ENCODE data around the gene C10orf71.

C10orf71 gene, protein sequence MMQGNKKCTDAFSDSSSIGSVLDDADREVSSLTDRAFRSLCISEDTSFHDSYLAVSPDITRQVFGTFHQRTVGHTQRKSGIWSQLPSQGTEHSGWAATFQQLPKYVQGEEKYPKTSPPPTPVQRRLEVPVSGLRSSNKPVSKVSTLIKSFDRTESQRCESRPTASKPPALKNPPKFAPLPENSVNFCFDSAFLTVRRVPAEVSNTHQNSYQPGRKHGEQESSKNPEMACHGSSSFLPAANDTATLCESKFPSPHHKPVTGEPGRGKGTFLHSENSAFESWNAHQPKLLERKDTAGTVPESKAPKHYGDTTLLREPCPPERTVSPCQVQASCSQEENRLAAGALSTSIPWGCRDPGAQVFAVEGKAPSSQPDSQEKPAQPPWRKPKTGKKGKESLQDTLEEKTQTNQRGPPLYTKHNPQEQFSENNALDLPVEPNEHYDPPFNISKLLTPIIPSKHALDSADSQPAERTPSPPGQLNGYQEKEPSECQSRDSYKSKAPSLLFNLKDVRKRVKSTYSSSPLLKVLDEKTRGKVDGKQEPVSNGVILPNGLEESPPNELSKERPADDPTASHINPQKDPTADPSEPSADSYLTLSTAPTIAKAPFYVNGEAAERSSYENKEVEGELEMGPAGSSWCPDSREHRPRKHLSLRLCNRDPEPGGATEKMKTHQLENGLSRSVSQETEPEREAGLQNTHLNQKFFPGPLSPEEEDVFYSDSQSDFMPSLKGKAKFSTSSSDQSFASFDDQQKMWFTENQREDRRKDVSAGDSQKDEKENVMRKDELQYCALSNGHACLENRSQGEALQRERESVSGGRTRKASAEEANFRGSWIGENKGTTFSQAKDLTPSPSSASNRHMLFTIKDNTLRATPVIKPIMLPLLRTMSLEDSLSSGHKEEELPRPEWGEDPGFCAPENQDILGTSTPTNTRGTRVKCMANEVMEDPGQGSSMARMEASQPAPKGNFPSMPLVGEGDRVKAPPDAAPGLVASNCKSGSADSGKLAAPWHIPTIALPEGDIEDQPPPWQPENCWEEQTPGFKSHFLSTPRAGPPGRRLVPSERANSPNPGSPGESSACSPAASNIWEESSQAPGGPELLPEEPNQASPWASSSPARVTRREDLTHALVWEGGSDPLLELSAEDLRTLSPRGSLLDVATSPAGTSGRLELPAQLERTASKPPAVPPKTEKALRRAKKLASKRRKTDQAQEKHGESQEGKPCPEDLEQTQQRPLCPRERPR (N-terminal part only)

DNA sequence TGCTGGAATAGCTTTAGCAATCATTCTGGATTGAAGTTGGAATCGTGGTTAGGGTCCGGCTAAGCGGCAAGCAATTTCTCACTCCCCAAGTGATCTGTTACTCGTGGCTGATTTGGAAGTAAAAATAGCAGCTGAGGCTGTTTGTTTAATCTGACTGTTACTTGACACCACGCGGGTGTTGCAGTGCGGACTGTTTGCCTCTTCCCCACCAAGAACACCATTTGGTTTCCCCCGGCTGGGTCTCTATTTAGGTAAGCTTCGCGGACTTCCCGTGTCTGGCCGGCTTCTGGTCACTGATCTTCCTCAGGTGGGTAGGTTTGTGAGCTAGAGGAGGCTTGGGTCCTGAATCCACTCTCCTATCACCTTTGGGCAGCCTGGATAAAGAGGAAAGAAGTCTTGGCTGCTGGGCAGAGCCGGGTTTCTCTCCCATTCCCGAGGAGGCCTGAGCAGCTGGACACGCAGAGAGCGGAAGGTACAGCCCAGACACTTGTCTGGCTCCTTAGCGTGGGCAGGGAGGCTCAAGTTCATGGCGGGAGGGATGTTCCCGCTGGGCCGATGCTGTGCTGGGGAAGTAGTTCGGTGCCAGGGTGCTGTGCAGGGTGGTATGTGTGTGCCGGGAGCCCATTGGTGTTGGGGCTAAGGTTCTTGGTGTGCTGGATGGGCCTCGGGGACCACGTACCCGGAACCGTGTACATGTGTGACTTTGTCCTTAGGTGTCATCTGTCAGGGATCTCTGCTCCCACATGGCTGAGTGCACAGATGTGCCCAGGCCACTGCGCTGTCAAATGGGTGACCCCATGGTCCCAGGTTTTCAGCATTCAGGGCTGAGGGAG is at the start of gene C10orf71:
C10orf71 (plus strand) TSS at position 188 of the 833 bp plus-strand sequence. CDS start 23,376 bp downstream, outside the sequence.
- DNase-seq (ENCODE audit: low spot score in 2 of 2) (no peak), ATAC-seq (no peak)
- Mint-ChIP-seq H3K27ac (peak within 1 kb of the TSS; percentile 21), H3K4me3 (no peak within 1 kb of the TSS), H3K36me3 (no peaks in the 10 kb centered on the region), H3K4me1 (peaks cover 14% of the 10 kb centered on the region), H3K9me3 (no peaks in the 10 kb centered on the region)

DNA sequence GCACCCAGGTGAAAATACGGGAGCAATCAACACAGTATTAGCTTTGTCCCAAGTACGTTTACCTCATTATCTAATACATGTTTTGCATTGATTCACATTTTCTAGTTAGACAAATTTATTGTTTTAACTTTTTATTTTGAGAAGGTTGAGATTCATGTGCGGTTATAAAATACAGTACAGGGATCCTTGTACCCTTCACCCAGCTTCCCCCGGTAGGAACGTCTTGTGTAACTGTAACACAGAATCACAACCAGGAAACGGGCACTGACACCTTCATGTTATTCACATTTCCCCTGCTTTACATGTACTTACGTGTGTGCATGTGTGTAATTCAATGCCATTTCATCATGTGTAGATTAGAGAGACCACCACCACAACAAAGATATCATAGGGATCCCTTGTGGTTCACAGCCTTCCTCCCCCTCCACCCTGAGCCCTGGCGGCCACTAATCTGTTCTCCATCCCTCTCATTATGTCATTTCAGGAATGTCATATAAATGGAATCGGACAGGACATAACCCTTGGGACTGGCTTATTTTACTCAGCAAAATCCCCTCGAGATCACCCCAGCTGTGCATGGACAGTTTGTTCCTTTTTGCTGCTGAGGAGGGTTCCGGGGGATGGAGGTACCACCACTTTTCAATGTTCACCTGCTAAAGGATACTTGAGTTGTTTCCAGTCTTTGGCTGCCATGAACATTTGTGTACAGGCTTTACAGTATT is 46.5 kb upstream of the C10orf71 start:
- no peaks in the 10 kb centered on the region for H3K9me3 Mint-ChIP-seq
- H3K36me3 Mint-ChIP-seq: no peaks in the 10 kb centered on the region
- no peak overlapping the region for H3K4me3 Mint-ChIP-seq
- peaks cover 5% of the 10 kb centered on the region for H3K4me1 Mint-ChIP-seq
- ATAC-seq (no peak), DNase-seq (ENCODE audit: low spot score in 2 of 2) (no peak)
- H3K27ac Mint-ChIP-seq: no peak overlapping the region

DNA sequence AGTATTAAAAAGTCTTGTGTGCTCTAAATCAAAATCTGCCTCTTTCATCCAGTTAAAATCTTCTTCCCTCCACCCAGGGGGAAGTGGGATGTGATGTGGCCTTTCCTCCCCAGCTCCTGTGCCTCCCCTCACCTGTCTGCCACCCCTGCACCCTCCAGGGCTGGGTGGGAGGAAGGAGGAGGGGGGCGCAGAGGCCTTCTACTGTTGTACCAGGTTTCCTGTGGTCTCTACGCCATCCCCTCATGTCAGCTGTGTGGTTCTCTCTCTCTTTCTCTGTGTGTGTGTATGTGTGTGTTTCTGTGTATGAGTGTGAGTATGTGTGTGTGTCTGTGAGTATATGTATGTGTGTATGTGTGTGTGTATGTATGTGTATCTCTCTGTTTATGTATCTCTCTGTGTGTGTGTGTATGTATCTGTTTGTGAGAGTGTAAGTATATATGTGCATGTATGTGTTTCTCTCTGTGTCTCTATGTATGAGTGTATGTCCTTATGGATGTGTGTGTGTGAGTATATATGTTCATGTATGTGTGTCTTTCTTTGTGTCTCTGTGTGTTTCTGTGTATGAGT is 45.5 kb upstream of the C10orf71 start:
- no peak for DNase-seq (ENCODE audit: low spot score in 2 of 2)
- no peak overlapping the region for H3K27ac Mint-ChIP-seq
- H3K4me3 Mint-ChIP-seq: no peak overlapping the region
- peak; percentile 52 for ATAC-seq
- H3K36me3 Mint-ChIP-seq: no peaks in the 10 kb centered on the region
- H3K4me1 Mint-ChIP-seq: peaks cover 5% of the 10 kb centered on the region
- H3K9me3 Mint-ChIP-seq: no peaks in the 10 kb centered on the region

DNA sequence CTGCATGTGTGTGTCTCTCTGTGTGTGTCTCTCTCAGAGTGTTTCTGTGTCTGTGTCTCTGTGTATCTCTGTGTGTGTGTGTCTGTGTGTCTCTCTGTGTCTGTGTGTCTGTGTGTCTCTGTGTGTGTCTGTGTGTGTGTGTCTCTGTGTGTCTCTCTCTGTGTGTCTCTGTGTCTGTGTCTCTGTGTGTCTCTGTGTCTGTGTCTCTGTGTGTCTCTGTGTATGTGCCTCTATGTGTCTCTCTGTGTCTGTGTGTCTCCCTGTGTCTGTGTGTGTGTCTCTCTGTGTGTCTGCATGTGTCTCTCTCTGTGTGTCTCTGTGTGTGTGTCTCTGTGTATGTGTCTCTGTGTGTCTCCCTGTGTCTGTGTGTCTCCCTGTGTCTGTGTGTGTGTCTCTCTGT is 44.8 kb upstream of the C10orf71 start:
- Mint-ChIP-seq H3K27ac (no peak overlapping the region), H3K9me3 (no peaks in the 10 kb centered on the region), H3K36me3 (no peaks in the 10 kb centered on the region), H3K4me3 (no peak overlapping the region), H3K4me1 (peaks cover 5% of the 10 kb centered on the region)
- DNase-seq (ENCODE audit: low spot score in 2 of 2) (no peak), ATAC-seq (no peak)

DNA sequence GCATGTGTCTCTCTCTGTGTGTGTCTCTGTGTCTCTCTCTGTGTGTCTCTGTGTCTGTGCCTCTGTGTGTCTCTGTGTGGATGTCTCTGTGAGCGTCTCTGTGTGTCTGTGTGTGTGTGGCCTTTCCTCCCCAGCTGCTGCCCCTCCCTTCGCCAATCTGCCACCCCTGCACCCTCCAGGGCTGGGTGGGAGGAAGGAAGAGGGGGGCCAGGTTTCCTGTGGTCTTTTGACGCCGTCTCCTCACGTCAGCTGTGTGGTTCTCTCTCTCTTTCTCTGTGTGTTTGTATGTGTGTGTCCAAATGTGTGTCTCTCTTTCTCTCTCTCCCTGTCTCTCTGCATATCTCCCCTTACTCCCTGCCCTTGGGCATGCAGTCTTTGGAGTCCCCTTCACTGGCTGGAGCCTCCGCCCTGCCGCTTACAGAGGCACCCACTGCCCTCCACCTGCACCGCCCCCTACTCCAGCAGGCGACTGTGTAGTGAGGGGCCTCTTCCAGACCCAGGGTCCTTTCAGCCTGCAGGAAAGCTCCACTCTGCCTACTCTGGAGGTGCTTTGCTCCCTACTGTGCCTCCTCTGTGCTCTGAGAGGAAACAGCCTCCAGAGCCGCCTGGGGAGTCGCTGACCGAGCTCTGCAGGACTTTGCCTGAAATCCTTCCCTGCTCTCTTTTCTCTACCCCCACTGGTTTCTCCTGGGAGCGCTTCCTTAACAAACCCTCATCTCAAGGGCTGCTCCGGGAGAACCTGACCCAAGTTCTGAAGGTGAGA is 44.2 kb upstream of the C10orf71 start:
- Mint-ChIP-seq H3K4me1 (peaks cover 5% of the 10 kb centered on the region), H3K27ac (no peak overlapping the region), H3K4me3 (no peak overlapping the region), H3K36me3 (no peaks in the 10 kb centered on the region), H3K9me3 (no peaks in the 10 kb centered on the region)
- peak; percentile 77 for ATAC-seq
- DNase-seq (ENCODE audit: low spot score in 2 of 2): peak in 1 of 2 donors; percentile 61

DNA sequence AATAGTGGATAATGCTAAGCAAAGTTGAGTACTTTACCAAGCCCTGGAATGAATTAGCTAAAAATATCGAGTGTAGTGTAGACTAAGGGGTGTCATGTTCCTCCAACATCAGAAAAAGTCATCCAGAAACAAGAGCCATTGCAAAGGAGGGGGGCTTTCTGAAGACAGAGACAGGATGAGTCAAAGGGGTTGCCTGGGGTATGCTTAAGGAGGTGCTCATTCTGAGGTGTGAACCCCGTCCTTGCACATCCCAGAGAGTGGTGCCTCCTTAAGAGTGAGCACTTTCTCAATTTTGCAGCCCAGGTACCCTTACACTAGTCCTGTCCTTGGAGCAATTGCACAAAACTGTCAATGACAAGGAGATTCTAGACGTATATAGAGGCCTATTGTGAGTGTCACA is 43.1 kb upstream of the C10orf71 start:
- peaks cover 5% of the 10 kb centered on the region for H3K4me1 Mint-ChIP-seq
- no peak overlapping the region for H3K4me3 Mint-ChIP-seq
- no peaks in the 10 kb centered on the region for H3K9me3 Mint-ChIP-seq
- no peak for DNase-seq (ENCODE audit: low spot score in 2 of 2)
- peak; percentile 53 for ATAC-seq
- no peak overlapping the region for H3K27ac Mint-ChIP-seq
- no peaks in the 10 kb centered on the region for H3K36me3 Mint-ChIP-seq

DNA sequence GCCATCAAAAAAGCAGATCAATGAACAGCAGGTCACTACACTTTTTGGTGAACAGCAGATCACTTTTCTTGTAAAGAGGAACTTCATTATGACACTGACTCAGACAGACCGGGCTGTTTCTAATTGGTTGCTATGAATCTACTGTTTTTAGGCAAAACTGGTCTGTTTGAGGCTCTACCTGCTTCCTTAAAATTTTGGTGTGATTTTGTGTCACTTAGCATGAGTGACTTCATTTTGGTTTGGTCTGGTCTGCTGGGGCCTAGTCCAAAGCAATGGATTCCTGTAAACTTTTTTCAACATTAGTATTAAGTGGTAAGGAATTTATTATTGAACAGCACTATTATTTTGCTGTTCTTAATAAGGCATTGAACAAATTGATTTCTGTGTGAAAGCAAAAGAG is 41.8 kb upstream of the C10orf71 start:
- Mint-ChIP-seq H3K27ac (no peak overlapping the region), H3K4me3 (no peak overlapping the region), H3K36me3 (no peaks in the 10 kb centered on the region), H3K4me1 (peaks cover 5% of the 10 kb centered on the region), H3K9me3 (no peaks in the 10 kb centered on the region)
- ATAC-seq (no peak), DNase-seq (ENCODE audit: low spot score in 2 of 2) (no peak)

DNA sequence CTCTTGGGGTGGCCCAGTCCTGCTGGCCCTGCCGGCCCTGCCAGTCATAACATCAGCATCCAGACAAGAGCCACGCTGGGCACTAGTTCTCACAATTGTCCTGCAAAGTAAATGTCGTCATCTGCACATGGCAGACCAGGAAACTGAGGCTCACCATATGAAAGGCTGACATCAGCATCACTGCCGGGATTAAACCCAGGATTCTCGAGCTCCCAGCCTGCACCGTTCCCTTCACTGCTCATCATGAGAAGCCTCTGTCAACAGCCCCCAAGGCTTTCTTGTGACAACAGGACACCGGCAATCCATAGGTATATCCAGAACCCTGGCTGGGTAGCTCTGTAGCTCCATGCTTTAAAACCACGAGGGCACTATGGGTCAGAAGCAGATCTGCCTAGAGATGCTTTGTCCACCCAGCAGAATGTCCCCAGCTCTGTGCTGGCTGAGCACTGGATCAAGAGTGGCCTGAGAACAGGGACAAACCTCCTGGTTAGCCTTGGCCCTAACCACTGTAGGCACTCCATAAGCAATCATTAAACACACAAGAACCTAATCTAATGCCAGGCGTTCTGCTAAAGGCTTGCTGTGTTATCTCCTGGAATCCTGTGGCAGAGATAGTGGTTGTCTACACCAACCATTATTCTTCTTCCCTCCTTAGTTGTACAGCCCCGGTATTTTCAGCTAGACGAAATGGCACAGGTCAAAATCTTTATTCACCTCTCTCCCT is 41.2 kb upstream of the C10orf71 start:
- no peaks in the 10 kb centered on the region for H3K4me1 Mint-ChIP-seq
- no peak for DNase-seq (ENCODE audit: low spot score in 2 of 2)
- no peaks in the 10 kb centered on the region for H3K36me3 Mint-ChIP-seq
- no peak overlapping the region for H3K4me3 Mint-ChIP-seq
- H3K27ac Mint-ChIP-seq: no peak overlapping the region
- ATAC-seq: no peak
- no peaks in the 10 kb centered on the region for H3K9me3 Mint-ChIP-seq

DNA sequence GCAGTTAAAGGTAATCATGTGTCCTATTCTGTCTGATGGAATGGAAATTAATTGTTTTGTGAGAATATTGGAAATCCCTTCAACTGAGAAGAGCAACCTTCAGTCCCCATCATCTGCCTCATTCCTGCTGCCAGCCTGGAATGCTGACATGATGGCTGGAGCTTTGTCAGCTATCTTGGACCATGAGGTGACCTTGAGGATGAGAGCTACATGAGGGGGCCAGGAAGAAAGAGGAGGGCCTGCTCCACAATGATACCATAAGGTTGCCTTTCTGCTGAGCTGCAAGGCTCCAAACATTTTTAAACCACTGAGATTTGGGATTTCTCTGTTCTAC is 40.7 kb upstream of the C10orf71 start:
- Mint-ChIP-seq H3K27ac (no peak overlapping the region), H3K4me1 (no peaks in the 10 kb centered on the region), H3K36me3 (no peaks in the 10 kb centered on the region), H3K9me3 (no peaks in the 10 kb centered on the region), H3K4me3 (no peak overlapping the region)
- DNase-seq (ENCODE audit: low spot score in 2 of 2) (no peak), ATAC-seq (no peak)

DNA sequence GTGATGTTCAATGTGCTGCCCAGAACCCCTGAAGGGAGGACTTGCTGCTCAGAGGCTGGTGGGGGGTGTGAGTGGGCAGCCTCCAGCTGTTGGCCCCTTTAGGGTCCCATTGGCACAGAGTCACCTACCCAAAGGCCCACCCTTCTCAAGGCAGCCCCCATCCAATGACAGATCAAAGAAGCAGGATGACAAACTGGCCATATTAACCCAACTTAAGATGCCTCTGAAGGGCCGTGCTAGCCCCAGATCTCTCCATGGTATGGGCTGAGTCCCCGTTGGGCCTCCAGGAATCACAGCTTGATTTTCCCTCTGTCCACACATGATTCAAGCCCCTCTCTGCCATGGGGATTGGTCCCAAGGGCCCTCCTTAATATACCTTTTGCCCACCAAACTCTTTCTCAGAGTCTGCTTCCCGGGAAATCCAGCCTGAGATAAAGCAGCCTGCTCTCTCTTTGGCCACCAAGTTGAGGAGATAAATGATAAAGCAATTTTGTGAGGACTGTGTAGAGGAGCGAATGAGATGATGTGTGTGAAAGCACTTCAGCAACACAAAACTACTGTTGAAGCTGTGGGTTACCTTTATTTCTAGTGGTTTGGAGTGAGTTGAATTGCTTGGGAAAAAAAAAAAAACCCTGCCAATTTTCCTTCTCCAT is 38.2 kb upstream of the C10orf71 start:
- peaks cover 9% of the 10 kb centered on the region for H3K9me3 Mint-ChIP-seq
- no peak overlapping the region for H3K4me3 Mint-ChIP-seq
- DNase-seq (ENCODE audit: low spot score in 2 of 2): peak in 1 of 2 donors; percentile 37
- no peak for ATAC-seq
- no peaks in the 10 kb centered on the region for H3K36me3 Mint-ChIP-seq
- H3K4me1 Mint-ChIP-seq: peaks cover 9% of the 10 kb centered on the region
- H3K27ac Mint-ChIP-seq: no peak overlapping the region

DNA sequence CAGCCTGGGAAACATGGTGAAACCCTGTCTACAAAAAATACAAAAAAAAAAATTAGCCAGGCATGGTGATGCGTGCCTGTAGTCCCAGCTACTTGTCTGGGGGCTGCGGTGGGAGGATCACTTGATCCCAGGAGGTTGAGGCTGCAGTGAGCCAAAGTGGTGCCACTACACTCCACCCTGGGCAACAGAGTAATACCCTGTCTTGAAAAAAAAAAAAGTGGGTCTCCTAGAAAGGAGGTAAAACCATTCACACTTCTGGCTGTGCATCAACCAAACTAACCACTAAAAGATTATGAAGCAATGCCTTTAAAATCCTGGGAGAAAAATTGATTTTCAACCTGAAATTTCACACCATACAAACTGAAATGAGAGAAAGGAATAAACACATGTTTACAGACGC is 35.4 kb upstream of the C10orf71 start:
- DNase-seq (ENCODE audit: low spot score in 2 of 2) (no peak), ATAC-seq (no peak)
- Mint-ChIP-seq H3K36me3 (peaks cover under 1% of the 10 kb centered on the region), H3K9me3 (peaks cover 17% of the 10 kb centered on the region), H3K4me3 (no peak overlapping the region), H3K27ac (no peak overlapping the region), H3K4me1 (peaks cover 9% of the 10 kb centered on the region)

DNA sequence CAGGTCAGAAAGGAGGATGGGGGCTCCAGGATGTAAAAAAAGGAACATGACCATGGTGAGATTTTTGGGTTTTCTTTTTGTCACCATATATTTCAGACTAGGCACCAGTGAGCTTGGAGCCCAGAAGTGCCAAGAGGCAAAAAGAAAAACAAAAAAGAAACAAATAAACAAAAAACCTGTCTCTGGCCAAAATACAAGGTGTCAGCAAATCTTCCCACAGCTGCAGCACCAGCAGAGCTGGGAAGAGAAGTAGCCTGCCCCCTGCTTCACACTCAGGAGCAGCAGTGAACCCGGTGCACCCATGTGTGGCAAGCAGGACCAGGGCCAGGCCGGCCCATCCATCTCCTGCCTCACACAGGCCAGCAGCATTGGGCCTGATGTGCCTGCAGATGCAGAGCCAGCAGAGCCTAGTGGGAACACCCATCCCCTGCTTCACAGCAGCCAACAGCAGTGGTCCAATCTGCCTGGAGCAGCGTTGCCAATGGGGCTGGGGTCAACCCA is 34.7 kb upstream of the C10orf71 start:
- H3K9me3 Mint-ChIP-seq: peaks cover 17% of the 10 kb centered on the region

More for the DNA sequence above, 34.7 kb upstream of the C10orf71 start:
- Mint-ChIP-seq H3K27ac (no peak overlapping the region), H3K4me1 (peaks cover 9% of the 10 kb centered on the region), H3K4me3 (no peak overlapping the region), H3K36me3 (peaks cover 5% of the 10 kb centered on the region)
- ATAC-seq: no peak
- DNase-seq (ENCODE audit: low spot score in 2 of 2): no peak
